GM10847 (cell line): ENCODE measurements around the gene DBH.

Experiments
- POLR2A ChIP-seq: IDR thresholded peaks from 2 replicates; pipeline ENCODE4 v1.6.1; 2011; ENCODE audit not compliant: insufficient read length; ENCODE audit errors: extremely low read depth

DBH gene

DNA sequence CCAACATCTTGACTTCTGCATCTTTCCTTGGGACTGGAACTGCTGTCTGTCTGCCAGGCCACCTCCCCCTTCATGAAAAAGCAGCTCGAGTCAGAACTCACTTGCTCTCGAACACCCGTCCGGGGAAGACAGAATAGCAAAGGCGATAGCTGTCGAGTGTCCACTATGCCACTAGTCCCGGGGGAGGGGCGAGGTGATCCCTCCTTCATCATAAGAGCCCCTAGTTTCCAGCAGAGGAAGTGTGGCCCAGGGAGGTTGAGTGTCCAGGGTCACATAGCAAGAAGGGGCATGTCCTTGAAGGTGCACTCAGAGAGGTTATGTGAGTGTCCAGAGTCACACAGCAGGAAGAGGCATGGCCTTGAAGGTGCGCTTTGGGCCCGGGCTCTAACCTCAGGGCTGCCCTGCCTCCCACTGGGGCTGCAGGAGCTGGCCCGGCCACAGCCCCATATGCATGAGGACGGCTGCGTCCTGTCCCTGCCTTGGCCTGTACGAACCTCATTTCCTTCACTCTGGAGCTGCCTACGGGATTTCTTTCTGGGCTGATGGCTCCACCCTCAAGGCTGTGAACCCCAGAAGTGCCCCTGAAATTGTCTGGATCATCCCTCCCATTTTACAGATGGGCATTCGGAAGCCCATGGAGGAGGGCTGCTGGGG is 6.7 kb downstream of the DBH start:
- TF ChIP-seq POLR2A = no peak

GRCh38 chr9:133643362-133643755 is 7.2 kb downstream of the DBH start:
- TF ChIP-seq POLR2A = no peak

- TF ChIP-seq POLR2A = no peak
Measured at GRCh38 chr9:133643978-133644760, 8.0 kb downstream of the DBH start.

DNA sequence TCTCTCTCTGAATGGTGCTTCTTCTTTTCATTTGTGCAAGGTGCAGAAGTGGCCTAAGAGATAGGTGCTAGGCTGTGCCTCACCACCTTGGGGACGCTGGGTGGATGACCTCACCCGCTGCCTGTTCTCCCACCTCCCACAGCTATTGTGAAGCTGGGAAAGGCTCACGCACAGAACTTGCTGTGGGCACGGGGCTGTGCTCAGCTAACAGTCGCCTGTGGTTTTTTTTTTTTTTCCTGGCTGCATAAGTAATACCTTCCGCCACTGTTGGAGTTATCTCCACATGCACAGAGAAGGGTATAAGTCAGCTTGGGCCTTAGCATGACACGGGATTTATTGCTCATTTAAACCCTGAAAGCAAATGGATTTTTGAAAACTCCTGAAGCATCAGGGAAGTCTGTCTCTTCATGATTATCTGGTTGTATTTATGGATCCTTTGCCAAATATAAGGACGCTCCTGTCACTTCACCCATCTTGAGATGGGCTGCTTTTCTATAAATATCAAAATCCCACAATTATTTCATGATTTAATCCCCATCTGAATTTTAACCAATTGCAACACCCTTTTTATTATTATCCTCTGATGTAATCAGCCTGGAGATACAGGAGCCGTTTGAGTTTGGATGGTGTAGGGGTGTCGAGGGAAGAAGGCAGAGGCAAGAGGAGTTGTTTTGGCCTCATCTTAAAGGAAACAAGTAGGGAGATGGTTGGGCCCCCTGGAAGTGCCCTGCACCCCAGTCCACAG is 9.0 kb downstream of the DBH start:
- no peak for TF ChIP-seq POLR2A

DNA sequence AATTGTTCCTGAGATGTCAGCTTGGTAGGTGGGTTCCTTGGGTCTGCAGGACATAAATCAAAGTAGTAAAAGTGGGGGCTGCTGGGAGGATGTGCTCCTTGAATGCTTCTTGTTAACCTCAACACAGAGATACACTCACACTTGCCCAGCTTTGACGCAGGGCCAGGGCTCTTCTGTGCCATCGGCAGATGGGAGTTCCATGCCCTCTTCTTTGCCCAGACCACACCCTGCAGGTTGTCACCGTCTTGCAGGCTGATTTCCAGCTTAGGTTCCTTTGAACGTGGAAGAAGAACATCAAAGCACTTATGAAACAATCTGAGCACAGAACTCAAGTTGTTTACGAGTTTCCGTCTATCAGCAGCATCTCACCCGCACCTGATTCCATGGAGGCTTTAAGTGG is 11.0 kb downstream of the DBH start:
- no peak for TF ChIP-seq POLR2A

DNA sequence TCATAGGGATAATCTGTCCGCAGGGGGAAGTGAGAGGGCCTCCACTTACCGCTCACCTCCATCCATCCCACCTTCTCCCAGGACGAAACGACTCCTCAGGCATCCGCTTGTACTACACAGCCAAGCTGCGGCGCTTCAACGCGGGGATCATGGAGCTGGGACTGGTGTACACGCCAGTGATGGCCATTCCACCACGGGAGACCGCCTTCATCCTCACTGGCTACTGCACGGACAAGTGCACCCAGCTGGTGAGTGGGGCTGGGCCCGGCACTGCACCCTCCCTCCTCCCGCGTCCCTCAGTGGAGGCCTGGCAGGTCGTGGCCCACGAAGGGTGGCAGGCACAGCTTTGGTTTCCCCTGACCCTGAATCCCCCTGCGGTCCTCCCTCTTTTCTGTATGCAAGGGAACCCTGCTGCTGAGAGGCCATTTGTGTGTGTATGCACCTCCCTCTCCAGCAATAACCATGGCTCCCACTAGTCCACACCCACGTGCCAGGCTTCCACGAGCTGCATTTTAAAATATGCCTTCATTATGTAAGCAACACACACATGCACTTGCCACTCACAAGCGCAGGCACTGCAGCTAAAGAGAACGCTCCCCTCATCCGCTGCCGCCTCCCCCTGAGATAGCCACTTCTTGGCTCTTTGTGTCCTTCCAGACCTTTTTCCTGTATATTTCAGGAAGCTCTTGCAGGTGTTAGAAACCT is 11.8 kb downstream of the DBH start:
- TF ChIP-seq POLR2A = no peak

- no peak for TF ChIP-seq POLR2A
Measured at GRCh38 chr9:133649194-133649593, 13.0 kb downstream of the DBH start.

DNA sequence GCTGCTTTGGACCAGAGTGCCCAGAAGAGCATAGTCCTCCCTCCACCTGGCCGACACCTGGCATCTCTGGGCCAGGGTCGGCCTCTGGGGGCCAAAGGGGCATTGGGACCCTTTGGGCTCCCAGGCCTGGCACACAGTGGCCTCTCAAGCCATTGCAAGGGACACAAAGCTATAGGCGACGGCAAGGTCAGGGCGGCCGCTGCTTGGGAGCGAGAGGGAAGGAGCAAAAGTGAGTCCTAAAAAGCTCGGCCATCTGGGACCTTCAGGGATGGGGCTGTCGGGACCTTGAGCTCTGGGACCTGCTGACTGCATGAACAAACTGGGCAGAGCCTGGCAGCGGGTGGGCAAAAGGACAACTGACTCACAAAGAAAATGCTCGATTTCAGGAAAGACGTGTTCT is 13.9 kb downstream of the DBH start:
- TF ChIP-seq POLR2A = no peak

DNA sequence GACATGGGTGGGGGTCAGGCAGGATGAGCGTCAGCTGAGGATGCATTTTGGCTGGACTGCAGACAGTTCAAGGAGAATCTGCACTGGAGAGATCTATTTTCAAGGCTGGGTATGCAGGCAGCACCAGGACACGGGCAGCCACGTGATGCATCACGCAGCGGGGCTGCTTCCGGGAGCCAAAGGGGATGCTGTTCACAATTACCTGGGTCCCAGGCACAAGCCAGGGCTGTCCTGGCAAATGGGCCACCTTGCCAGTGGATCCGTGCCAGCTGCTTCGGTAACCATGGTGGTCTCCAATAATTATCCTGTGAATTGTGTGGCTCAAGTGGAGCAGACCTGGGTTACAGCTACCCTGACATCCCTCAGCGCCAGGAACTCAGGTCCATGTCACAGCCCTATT is 17.5 kb downstream of the DBH start:
- no peak for TF ChIP-seq POLR2A

DNA sequence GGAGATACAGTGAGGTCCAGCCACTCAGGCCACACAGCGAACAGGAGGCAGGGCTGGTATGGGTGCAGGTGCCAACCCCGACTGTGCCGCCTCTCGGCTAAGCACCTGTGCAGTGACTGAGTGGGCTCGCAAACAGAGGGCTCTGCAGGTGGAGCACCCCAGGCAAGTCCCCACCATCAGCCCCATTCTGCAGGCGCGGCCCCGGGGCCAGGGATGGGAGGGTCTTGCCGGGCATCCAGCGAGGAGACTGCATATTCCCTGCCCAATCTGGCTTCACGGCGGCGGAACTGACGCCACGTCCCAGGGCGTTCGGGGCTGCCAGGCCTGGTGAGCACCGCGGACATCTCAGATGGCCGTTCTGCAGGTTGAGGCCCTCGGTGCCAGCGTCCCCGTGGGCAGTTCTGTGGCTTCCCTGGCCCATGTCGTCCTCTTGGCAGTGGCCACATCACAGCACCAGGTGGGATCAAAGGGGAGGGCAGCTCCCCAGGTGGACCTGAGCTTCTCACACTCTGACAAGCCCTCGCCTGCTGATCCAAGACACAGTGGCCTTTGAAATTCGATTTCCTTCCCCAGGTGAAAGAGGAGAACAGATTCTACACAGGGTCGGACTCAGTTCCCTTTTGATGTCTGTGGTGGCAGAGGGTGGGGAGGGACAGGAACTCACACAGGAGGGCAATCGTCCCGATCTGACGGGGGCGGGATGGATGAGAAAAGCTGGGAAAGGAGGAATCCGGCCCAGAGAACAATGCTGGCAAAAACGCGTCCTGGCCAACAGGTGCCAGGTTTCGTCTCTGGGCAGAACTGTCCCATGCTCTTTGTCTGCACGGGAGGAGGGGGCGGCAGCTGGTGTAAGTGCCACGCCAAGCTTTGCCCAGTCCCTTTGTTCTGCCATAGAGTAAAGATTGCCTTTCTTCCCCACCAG is 18.8 kb downstream of the DBH start:
- TF ChIP-seq POLR2A = no peak

DNA sequence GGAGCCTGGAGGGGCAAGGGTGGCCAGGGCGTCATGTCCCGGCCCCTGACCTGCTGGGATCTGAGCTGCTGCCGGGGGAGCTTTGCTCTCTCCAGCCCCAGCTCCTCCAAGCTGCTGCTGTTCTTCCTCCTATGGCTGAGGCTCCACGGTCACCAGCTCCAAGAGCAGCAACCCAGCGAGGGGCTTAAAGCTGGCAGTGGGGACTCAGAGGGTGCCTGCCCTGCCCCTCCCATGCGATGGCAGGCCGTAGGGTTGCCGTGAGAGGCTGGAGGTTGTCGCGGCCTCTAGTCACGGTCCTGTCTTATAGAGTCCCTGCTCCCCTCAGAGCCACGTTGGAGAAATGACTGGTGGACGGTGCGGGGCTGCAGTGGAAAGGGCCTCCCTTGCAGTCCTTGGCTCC is 19.5 kb downstream of the DBH start:
- TF ChIP-seq POLR2A = no peak

GRCh38 chr9:133656211-133657119 is 20.3 kb downstream of the DBH start:
- no peak for TF ChIP-seq POLR2A

GRCh38 chr9:133657120-133657661 is 21.0 kb downstream of the DBH start:
- TF ChIP-seq POLR2A = no peak
